Activated B cell treated with CpG ODN at 0.5 μM for 24 hours (primary cell): ENCODE data around the gene SEMA4F. TPM values are rescaled to one million over a fixed set of nuclear protein-coding genes. Genes with fewer than 3 reads are reported as not detected.
A peak's percentile ranks its signal among the peaks of the same experiment; 100 is the strongest.

Experiments used
- ATAC-seq: fragments of 200-7000 bp; cut with Tn5 transposase; one replicate; pipeline ENCODE4 v1.10.0; 2021; ENCODE audit warnings: low read depth, mild to moderate bottlenecking, moderate library complexity
- CTCF ChIA-PET: fragments of 350-600 bp; sonication (Branson Sonifier 250); formaldehyde crosslinking; loops from one replicate; lab custom pipeline; 2021; ENCODE audit warnings: antibody characterized with exemption; lab: Charles Lee
- POLR2A ChIA-PET: fragments of 350-600 bp; sonication (Branson Sonifier 250); formaldehyde crosslinking; loops from one replicate; lab custom pipeline; 2021; ENCODE audit warnings: antibody characterized with exemption; lab: Charles Lee
- DNase-seq: peaks from one replicate; pipeline ENCODE4 v3.0.0; 2022
- H3K27ac Mint-ChIP-seq: one replicate; pipeline ENCODE4 v1.8.0; 2020; ENCODE audit warnings: mixed read lengths
- H3K27me3 Mint-ChIP-seq: one replicate; pipeline ENCODE4 v1.8.0; 2021; ENCODE audit warnings: mixed read lengths
- H3K36me3 Mint-ChIP-seq: one replicate; pipeline ENCODE4 v1.8.0; 2021; ENCODE audit warnings: low read depth, mixed read lengths
- H3K4me1 Mint-ChIP-seq: one replicate; pipeline ENCODE4 v1.8.0; 2021; ENCODE audit warnings: mixed read lengths
- H3K4me3 Mint-ChIP-seq: one replicate; pipeline ENCODE4 v1.8.0; 2020; ENCODE audit warnings: mild to moderate bottlenecking, mixed read lengths
- H3K9me3 Mint-ChIP-seq: one replicate; pipeline ENCODE4 v1.8.0; 2020; ENCODE audit warnings: mixed read lengths
- intact Hi-C: fragments of 100-400 bp; cut with micrococcal nuclease; formaldehyde crosslinking; loops from one replicate; pipeline ENCODE4 v1.15.1; 2024
- total RNA-seq: library from RNA; stranded (reverse); gene quantifications from 2 replicates; pipeline ENCODE4 v1.2.3, GENCODE V29; 2022
- TF ChIP-seq, protein P1 (sequence below): fragments of 200-600 bp; IDR thresholded peaks from one replicate; pipeline ENCODE4 v1.8.0; 2022; ENCODE audit warnings: antibody characterized with exemption, mild to moderate bottlenecking

SEMA4F gene
- total RNA-seq, 1 donor from 2014 or later: 11.6 TPM

DNA sequence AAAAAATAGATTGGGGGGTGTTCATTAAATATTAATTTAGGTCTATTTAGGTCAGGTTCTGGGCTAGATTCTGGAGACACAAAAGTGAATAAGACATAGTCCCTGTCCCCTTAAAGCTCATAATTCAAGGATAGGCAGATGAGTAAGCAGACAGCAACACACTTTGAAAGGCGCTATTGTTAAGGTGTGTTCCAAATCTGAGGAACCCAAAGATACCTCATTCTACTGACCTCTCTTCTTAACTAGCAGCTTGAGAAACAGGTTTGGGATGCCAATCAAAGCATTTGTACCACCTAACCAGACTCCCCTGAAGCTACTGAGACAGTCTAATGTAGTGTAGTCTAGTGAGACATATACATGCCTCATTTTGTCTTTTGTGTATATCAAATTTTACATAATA lies 34.8 kb downstream of the SEMA4F start:
- no peak for DNase-seq
- H3K36me3 Mint-ChIP-seq: no peaks in the 10 kb centered on the region
- H3K4me3 Mint-ChIP-seq: no peak overlapping the region
- no peaks in the 10 kb centered on the region for H3K9me3 Mint-ChIP-seq
- intact Hi-C loops: no loop called here
- CTCF ChIA-PET: interaction anchor here (1.4 to 1.5 kb wide), 2 partner anchors 187 to 188 kb away, joined by 3 to 5 read pairs; no protein-coding TSS in a partner anchor
- no peak for ATAC-seq
- H3K27me3 Mint-ChIP-seq: peaks cover 6% of the 10 kb centered on the region
- POLR2A ChIA-PET: no interaction called here
- TF ChIP-seq, protein P1, sequence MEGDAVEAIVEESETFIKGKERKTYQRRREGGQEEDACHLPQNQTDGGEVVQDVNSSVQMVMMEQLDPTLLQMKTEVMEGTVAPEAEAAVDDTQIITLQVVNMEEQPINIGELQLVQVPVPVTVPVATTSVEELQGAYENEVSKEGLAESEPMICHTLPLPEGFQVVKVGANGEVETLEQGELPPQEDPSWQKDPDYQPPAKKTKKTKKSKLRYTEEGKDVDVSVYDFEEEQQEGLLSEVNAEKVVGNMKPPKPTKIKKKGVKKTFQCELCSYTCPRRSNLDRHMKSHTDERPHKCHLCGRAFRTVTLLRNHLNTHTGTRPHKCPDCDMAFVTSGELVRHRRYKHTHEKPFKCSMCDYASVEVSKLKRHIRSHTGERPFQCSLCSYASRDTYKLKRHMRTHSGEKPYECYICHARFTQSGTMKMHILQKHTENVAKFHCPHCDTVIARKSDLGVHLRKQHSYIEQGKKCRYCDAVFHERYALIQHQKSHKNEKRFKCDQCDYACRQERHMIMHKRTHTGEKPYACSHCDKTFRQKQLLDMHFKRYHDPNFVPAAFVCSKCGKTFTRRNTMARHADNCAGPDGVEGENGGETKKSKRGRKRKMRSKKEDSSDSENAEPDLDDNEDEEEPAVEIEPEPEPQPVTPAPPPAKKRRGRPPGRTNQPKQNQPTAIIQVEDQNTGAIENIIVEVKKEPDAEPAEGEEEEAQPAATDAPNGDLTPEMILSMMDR: no peak
- no peaks in the 10 kb centered on the region for H3K4me1 Mint-ChIP-seq
- H3K27ac Mint-ChIP-seq: no peak overlapping the region

GRCh38 chr2:74689671-74690070 lies 35.6 kb downstream of the SEMA4F start:
- no peaks in the 10 kb centered on the region for H3K9me3 Mint-ChIP-seq

DNA sequence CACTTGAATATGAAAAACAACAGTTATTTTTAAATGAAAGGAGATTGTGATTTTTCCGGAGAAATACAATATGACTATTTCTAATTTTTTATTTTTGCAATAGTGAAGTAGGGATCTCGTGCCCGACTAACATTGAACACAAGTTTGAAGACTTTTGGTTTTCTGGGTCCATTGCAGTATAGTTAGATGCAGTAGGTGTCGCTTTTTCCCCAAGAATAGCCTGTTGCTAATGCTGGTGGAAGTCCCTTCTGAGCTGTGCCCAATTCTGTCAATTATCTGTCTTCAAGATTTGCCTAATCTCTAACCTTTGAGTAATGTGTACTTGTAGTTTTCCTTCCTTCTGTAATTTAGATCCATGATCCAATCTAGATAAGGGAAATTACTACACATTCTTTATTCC lies 36.5 kb downstream of the SEMA4F start:
- TF ChIP-seq, protein P1: peak; percentile 5
- intact Hi-C loops: loop anchor here (1.0 kb wide), 5 partner anchors 25 to 938 kb away; no protein-coding TSS in a partner anchor
- Mint-ChIP-seq H3K36me3 (no peaks in the 10 kb centered on the region), H3K4me1 (no peaks in the 10 kb centered on the region), H3K4me3 (no peak overlapping the region), H3K27ac (no peak overlapping the region), H3K9me3 (no peaks in the 10 kb centered on the region), H3K27me3 (peaks cover 6% of the 10 kb centered on the region)
- ChIA-PET POLR2A (interaction anchor here (0.7 kb wide), 1 partner anchor 302 kb away, joined by 4 read pairs; no protein-coding TSS in a partner anchor), CTCF (interaction anchor here (0.6 to 1.9 kb wide), 6 partner anchors 23 to 938 kb away, joined by 3 to 34 read pairs (median 4); partner anchors contain the start of gene HK2)
- DNase-seq (no peak), ATAC-seq (peak; percentile 50)

More at GRCh38 chr2:74689671-74690070, 35.6 kb downstream of the SEMA4F start:
- DNase-seq: no peak
- Mint-ChIP-seq H3K27ac (no peak overlapping the region), H3K4me1 (no peaks in the 10 kb centered on the region), H3K36me3 (no peaks in the 10 kb centered on the region), H3K27me3 (peaks cover 6% of the 10 kb centered on the region), H3K4me3 (no peak overlapping the region)
- intact Hi-C loops: loop anchor here (1.0 kb wide), 5 partner anchors 26 to 939 kb away; no protein-coding TSS in a partner anchor
- TF ChIP-seq, protein P1: no peak
- ATAC-seq: no peak
- POLR2A ChIA-PET: no interaction called here
- CTCF ChIA-PET: interaction anchor here (1.5 kb wide), 1 partner anchor 186 kb away, joined by 5 read pairs; no protein-coding TSS in a partner anchor

GRCh38 chr2:74691929-74692328 lies 37.9 kb downstream of the SEMA4F start:
- H3K4me3 Mint-ChIP-seq: no peak overlapping the region
- no peaks in the 10 kb centered on the region for H3K36me3 Mint-ChIP-seq
- H3K27me3 Mint-ChIP-seq: peaks cover 6% of the 10 kb centered on the region
- ATAC-seq (no peak), DNase-seq (no peak)
- intact Hi-C loops: no loop called here
- H3K4me1 Mint-ChIP-seq: no peaks in the 10 kb centered on the region
- TF ChIP-seq, protein P1: no peak
- H3K9me3 Mint-ChIP-seq: no peaks in the 10 kb centered on the region
- no peak overlapping the region for H3K27ac Mint-ChIP-seq
- ChIA-PET POLR2A (interaction anchor here (0.6 kb wide), 1 partner anchor 14 kb away, joined by 4 read pairs; no protein-coding TSS in a partner anchor), CTCF (interaction anchor here (1.0 to 1.9 kb wide), 4 partner anchors 22 to 184 kb away, joined by 3 to 34 read pairs (median 4); partner anchors contain the start of gene HK2)

- POLR2A ChIA-PET: no interaction called here
- Mint-ChIP-seq H3K4me1 (no peaks in the 10 kb centered on the region), H3K27me3 (peaks cover 8% of the 10 kb centered on the region), H3K4me3 (no peak overlapping the region), H3K27ac (no peak overlapping the region), H3K9me3 (no peaks in the 10 kb centered on the region), H3K36me3 (no peaks in the 10 kb centered on the region)
- TF ChIP-seq, protein P1: no peak
- ATAC-seq: no peak
- intact Hi-C loops: no loop called here
- CTCF ChIA-PET: no interaction called here
- DNase-seq: no peak
These were observed 39.2 kb downstream of the SEMA4F start for GRCh38 chr2:74693213-74693612.
